HepG2 (cell line): Measurements from ENCODE around the gene HLCS. TPM values are rescaled to one million over a fixed set of nuclear protein-coding genes. Genes with fewer than 3 reads are reported as not detected.

ENCODE experiments used
- ATAC-seq: fragments of 200-7000 bp; cut with Tn5 transposase; 3 replicates; pipeline ENCODE4 v1.9.1; 2020; ENCODE audit warnings: mild to moderate bottlenecking, moderate library complexity
- BruUV-seq: library from RNA; stranded (reverse); fragments of 400-500 nt; replicated peaks from 2 replicates; lab custom pipeline; 2021; lab: Mats Ljungman, UMichigan
- CTCF ChIA-PET: fragments of 300-600 bp; formaldehyde crosslinking; extraction: SDS; loops from one replicate; lab custom pipeline; 2021; ENCODE audit warnings: low total read pairs, inconsistent platforms, low intra/inter-chr PET ratio; lab: Yijun Ruan, JAX
- POLR2A ChIA-PET: fragments of 350-600 bp; sonication (Branson Sonifier 250); formaldehyde crosslinking; loops from one replicate; lab custom pipeline; 2020; ENCODE audit warnings: antibody characterized with exemption, inconsistent platforms; lab: Yijun Ruan, JAX
- DNase-seq: peaks from one replicate; pipeline ENCODE4 v3.0.0-alpha.2; 2015; ENCODE audit warnings: low spot score
- FAIRE-seq: peaks from 3 replicates; lab custom pipeline; 2011; peaks lifted over from hg19 to GRCh38; lab: Jason Lieb, UNC
- H2AFZ ChIP-seq: one replicate; pipeline ENCODE4 v1.6.1; 2011; ENCODE audit warnings: low read length, inconsistent platforms
- H3K27ac ChIP-seq: fragments of 300-600 bp; 3 replicates; pipeline ENCODE4 v1.8.0; 2011; ENCODE audit warnings: mixed run types, mild to moderate bottlenecking, mixed read lengths, low read length, inconsistent platforms; ENCODE audit not compliant: insufficient read depth; ENCODE audit errors: extremely low read length
- H3K27me3 ChIP-seq, 2 experiments: fragments of 200-600 bp in 1 of 2; 2 replicates in 1 of 2; 3 replicates in 1 of 2; pipeline versions ENCODE4 v1.6.0 to v1.8.0; 2011; ENCODE audit warnings: low read length in 2 of 2, mild to moderate bottlenecking in 2 of 2, moderate library complexity in 2 of 2, inconsistent platforms in 1 of 2; ENCODE audit not compliant: insufficient read depth in 2 of 2, control insufficient read depth in 1 of 2
- H3K36me3 ChIP-seq, 2 experiments: fragments of 200-600 bp in 1 of 2; replicated peaks in 1 of 2; 2 replicates in 1 of 2; 3 replicates in 1 of 2; pipeline versions ENCODE4 v1.5.1 to v1.8.0; 2011; ENCODE audit warnings: low read length in 2 of 2, inconsistent platforms in 1 of 2; ENCODE audit not compliant: insufficient read depth in 2 of 2, control insufficient read depth in 1 of 2
- H3K4me1 ChIP-seq: 2 replicates; pipeline ENCODE4 v1.5.1; 2012; ENCODE audit warnings: low read length, inconsistent platforms; ENCODE audit not compliant: insufficient read depth
- H3K4me2 ChIP-seq: 2 replicates; pipeline ENCODE4 v1.6.0; 2011; ENCODE audit warnings: low read depth, low read length, inconsistent platforms
- H3K4me3 ChIP-seq, 3 experiments: fragments of 200-600 bp in 1 of 3; sonication (generic), shearing (Covaris generic) in 1 of 3; replicated peaks in 1 of 3; 2 replicates each; pipeline ENCODE4 v1.5.1; 2011 to 2016; ENCODE audit warnings: low read length in 3 of 3, inconsistent platforms in 2 of 3, low read depth in 2 of 3, mild to moderate bottlenecking in 2 of 3, control low read depth in 1 of 3, mixed read lengths in 1 of 3; ENCODE audit not compliant: insufficient read depth in 1 of 3
- H3K79me2 ChIP-seq: one replicate; pipeline ENCODE4 v1.6.1; 2011; ENCODE audit warnings: low read length, inconsistent platforms; ENCODE audit not compliant: insufficient read depth
- H3K9ac ChIP-seq: 2 replicates; pipeline ENCODE4 v1.6.0; 2011; ENCODE audit warnings: mild to moderate bottlenecking, low read depth, low read length, inconsistent platforms; ENCODE audit not compliant: insufficient read depth
- H3K9me3 ChIP-seq: 2 replicates; pipeline ENCODE4 v1.5.1; 2012; ENCODE audit warnings: mild to moderate bottlenecking, low read length
- H4K20me1 ChIP-seq: 2 replicates; pipeline ENCODE4 v1.6.0; 2011; ENCODE audit warnings: inconsistent platforms, mild to moderate bottlenecking, low read length, moderate library complexity; ENCODE audit not compliant: insufficient read depth
- ARID5B ChIP-seq: IDR thresholded peaks from 2 replicates; pipeline ENCODE4 v1.4.0; 2020; ENCODE audit warnings: mild to moderate bottlenecking, missing genetic modification reagents
- BRCA1 ChIP-seq: sonication (generic); formaldehyde crosslinking; IDR thresholded peaks from 2 replicates; pipeline ENCODE4 v1.4.0; 2020; ENCODE audit warnings: missing genetic modification reagents
- EHMT2 ChIP-seq: fragments of 200-600 bp; sonication (generic); IDR thresholded peaks from 2 replicates; pipeline ENCODE4 v1.7.0; 2017; ENCODE audit warnings: antibody characterized with exemption, low read depth, low read length, borderline replicate concordance
- KAT2B ChIP-seq: fragments of 150-350 bp; IDR thresholded peaks from 2 replicates; pipeline ENCODE4 v1.6.1; 2014; ENCODE audit warnings: low read depth, low read length, borderline replicate concordance
- MAFF ChIP-seq: IDR thresholded peaks from 2 replicates; pipeline ENCODE4 v1.6.1; 2011; ENCODE audit warnings: low read depth, low read length, improper control_type of control experiment
- MAZ ChIP-seq, 2 experiments: sonication (generic) in 1 of 2; formaldehyde crosslinking in 1 of 2; IDR thresholded peaks; 2 replicates each; pipeline versions ENCODE4 v1.5.0 to v1.6.1; 2012 to 2020; ENCODE audit warnings: low read depth in 2 of 2, mild to moderate bottlenecking in 2 of 2, borderline replicate concordance in 1 of 2, improper control_type of control experiment in 1 of 2, low read length in 1 of 2, missing genetic modification reagents in 1 of 2, moderate library complexity in 1 of 2
- MBNL3 ChIP-seq: fragments of 250-450 bp; sonication (Bioruptor Pico); conservative IDR thresholded peaks from 2 replicates; pipeline ENCODE4 v1.8.0; 2022; ENCODE audit warnings: mild to moderate bottlenecking, inconsistent platforms
- PRPF4 ChIP-seq: fragments of 200-400 bp; formaldehyde crosslinking; IDR thresholded peaks from 2 replicates; pipeline ENCODE4 v1.6.1; 2016; ENCODE audit warnings: low read length, low read depth; ENCODE audit not compliant: poor library complexity, severe bottlenecking
- SAP130 ChIP-seq: IDR thresholded peaks from 2 replicates; pipeline ENCODE4 v1.6.1; 2016; ENCODE audit warnings: low read depth
- ZNF225 ChIP-seq: sonication (generic); formaldehyde crosslinking; IDR thresholded peaks from 2 replicates; pipeline ENCODE4 v1.4.0; 2020; ENCODE audit warnings: mild to moderate bottlenecking, missing genetic modification reagents
- ZNF235 ChIP-seq: sonication (generic); formaldehyde crosslinking; IDR thresholded peaks from 2 replicates; pipeline ENCODE4 v1.8.1; 2023; ENCODE audit warnings: mild to moderate bottlenecking, missing genetic modification reagents, borderline replicate concordance
- ZNF264 ChIP-seq: sonication (generic); formaldehyde crosslinking; IDR thresholded peaks from 2 replicates; pipeline ENCODE4 v1.4.0; 2020; ENCODE audit warnings: missing genetic modification reagents
- ZNF746 ChIP-seq: sonication (generic); formaldehyde crosslinking; IDR thresholded peaks from 2 replicates; pipeline ENCODE4 v1.8.0; 2022; ENCODE audit warnings: mild to moderate bottlenecking, missing genetic modification reagents
- WGBS: methylation state at CpG from one replicate; pipeline ENCODE4 v1.1.6; 2017; ENCODE audit warnings: low lambda C conversion rate; 5-methylcytosine and 5-hydroxymethylcytosine counted together
- in situ Hi-C: cut with HindIII; loops from 2 replicates; pipeline ENCODE4 v1.10.0; 2017; ENCODE audit warnings: low pct_unique_long_range_greater_than_20kb; ENCODE audit not compliant: extremely low pct_ligation_motif_present
- intact Hi-C: fragments of 100-400 bp; cut with micrococcal nuclease; formaldehyde crosslinking; loops from one replicate; pipeline ENCODE4 v1.10.0; 2022; ENCODE audit not compliant: unreplicated experiment
- polyA plus RNA-seq, 8 experiments: library from polyadenylated mRNA; depleted of rRNA in 3 of 8; stranded (reverse) in 7 of 8; unstranded in 1 of 8; fragments of >200 nt; fragmentation: Illumina TruSeq in 4 of 8; extraction: Trizol in 4 of 8; gene quantifications; 2 replicates each; pipeline versions ENCODE4 v1.2.1 to v1.2.3, GENCODE V29; 2011 to 2016; ENCODE audit warnings: low read depth in 4 of 8, missing spikeins in 1 of 8, mixed read lengths in 1 of 8; ENCODE audit not compliant: insufficient read depth in 1 of 8
- total RNA-seq, 5 experiments: library from RNA; depleted of rRNA; stranded (reverse); fragments of >200 nt; fragmentation: Illumina TruSeq; extraction: Trizol; gene quantifications; 2 replicates each; pipeline ENCODE4 v1.2.3, GENCODE V29; 2016; ENCODE audit warnings: low read depth in 1 of 5

The HLCS gene
- total and polyA plus RNA-seq, 2 of the 13 experiments (the other 11 are each of a cell fraction or from before 2014, with no cell fraction given) = 7.9 to 12.3 TPM

DNA sequence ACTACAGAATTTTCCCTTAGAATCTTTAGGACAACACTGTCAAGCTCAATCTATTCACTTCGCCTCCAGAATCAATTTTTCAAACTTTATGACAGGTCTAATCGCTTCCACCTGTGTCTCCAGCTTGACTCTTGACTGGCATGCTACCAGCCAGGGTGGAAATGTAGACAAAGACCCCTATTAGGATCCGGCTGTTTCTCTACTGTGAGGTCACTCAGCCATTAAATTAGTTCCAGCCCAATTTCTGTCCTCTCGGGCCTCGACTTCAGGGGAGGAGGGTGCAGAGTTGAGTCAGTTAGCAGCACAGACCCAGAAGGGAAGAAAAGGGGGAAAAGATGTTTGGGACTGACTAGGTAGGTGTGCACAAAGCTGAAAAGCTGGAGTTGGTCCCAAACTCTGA, 78.5 kb downstream of the HLCS start:
- Histone ChIP-seq H3K4me1 (no peaks in the 10 kb centered on the region), H3K27me3 (no peaks in the 10 kb centered on the region), H4K20me1 (no peaks in the 10 kb centered on the region), H3K4me2 (no peak overlapping the region), H3K9ac (no peak overlapping the region), H3K9me3 (peaks cover 17% of the 10 kb centered on the region), H3K4me3 (no peak overlapping the region), H3K27ac (no peak overlapping the region), H3K79me2 (no peaks in the 10 kb centered on the region), H3K36me3 (peaks cover 0 to 12% of the 10 kb centered on the region in 2 experiments; a peak in 4 of 5 replicates)
- FAIRE-seq = no peak
- ATAC-seq = no peak
- BruUV-seq = no TSS peak
- ChIA-PET CTCF (no interaction called here), POLR2A (no interaction called here)
- 94% methylated on average over 5 of the region's 5 CpGs for WGBS
- in situ Hi-C loops (no loop called here), intact Hi-C loops (no loop called here)
- no peak for DNase-seq
- TF ChIP-seq MAFF (no peak), MAZ (IDR thresholded peaks at IDR 0.05; ENCODE audit: borderline replicate concordance, low read depth, low read length) (no peak), MAZ (CRISPR knock-in tag; IDR thresholded peaks at IDR 0.05; ENCODE audit: low read depth) (no peak), ZNF264 (no peak), MBNL3 (no peak), ZNF746 (CRISPR knock-in tag) (no peak), ZNF235 (CRISPR knock-in tag) (no peak), SAP130 (CRISPR knock-in tag) (no peak), BRCA1 (CRISPR knock-in tag) (no peak), PRPF4 (no peak), ARID5B (CRISPR knock-in tag) (no peak), ZNF225 (CRISPR knock-in tag) (no peak), KAT2B (no peak), EHMT2 (no peak)
- TF ChIP-seq, all 625 proteins: peak for 0
- no peak overlapping the region for H2AFZ ChIP-seq
